Measurements from ENCODE around the gene TLK2. TPM values are rescaled to one million over a fixed set of nuclear protein-coding genes. Genes with fewer than 3 reads are reported as not detected.
"Not testable (repeated sequence)": the region's sequence is repeated elsewhere in the genome, so short reads cannot be mapped to it uniquely, and the experiment has no call there.

Gene TLK2
- total RNA-seq, 6 experiments from 2014 or later = 11.6 to 13.8 (median 12.6) TPM

- Histone ChIP-seq H3K9me3 (no peaks in the 10 kb centered on the region), H3K36me3 (peaks cover 0 to 43% (median 1%) of the 10 kb centered on the region in 4 donors), H3K4me3 (no peak overlapping the region), H3K27ac (peak overlapping the region in 1 of 3 donors; percentile 32), H3K27me3 (no peaks in the 10 kb centered on the region), H3K4me1 (peaks cover 0 to 19% (median 5%) of the 10 kb centered on the region in 4 donors)
- peak in 1 of 4 donors; percentile 19 for ATAC-seq
- intact Hi-C loops (cut with DNase I) = no loop called here
- WGBS (ENCODE audit: insufficient coverage, low coverage, low lambda C conversion rate, missing lambda C conversion rate) = 25% methylated on average over 1 of the region's 1 CpG
- DNase-seq = no peak
- TF ChIP-seq POLR2A (IDR thresholded peaks at IDR 0.05) (no peak), CTCF (IDR thresholded peaks at IDR 0.05) (no peak)
These were observed 122.2 kb downstream of the TLK2 start for GRCh38 chr17:62600805-62601204.

- H3K4me3 ChIP-seq = no peak overlapping the region
- ATAC-seq (no peak), DNase-seq (no peak)
- peaks cover 0 to 19% (median 5%) of the 10 kb centered on the region in 4 donors for H3K4me1 ChIP-seq
- TF ChIP-seq CTCF (IDR thresholded peaks at IDR 0.05) = no peak
- TF ChIP-seq POLR2A (IDR thresholded peaks at IDR 0.05) = no peak
- no peaks in the 10 kb centered on the region for H3K9me3 ChIP-seq
- intact Hi-C loops (cut with DNase I) = no loop called here
- H3K36me3 ChIP-seq = peaks cover 0 to 46% (median 5%) of the 10 kb centered on the region in 4 donors
- H3K27ac ChIP-seq = no peak overlapping the region
- WGBS (ENCODE audit: insufficient coverage, low coverage, low lambda C conversion rate, missing lambda C conversion rate) = 79% methylated on average over 2 of the region's 2 CpGs
- H3K27me3 ChIP-seq = no peaks in the 10 kb centered on the region
These were observed 122.8 kb downstream of the TLK2 start for GRCh38 chr17:62601471-62601870.

DNA sequence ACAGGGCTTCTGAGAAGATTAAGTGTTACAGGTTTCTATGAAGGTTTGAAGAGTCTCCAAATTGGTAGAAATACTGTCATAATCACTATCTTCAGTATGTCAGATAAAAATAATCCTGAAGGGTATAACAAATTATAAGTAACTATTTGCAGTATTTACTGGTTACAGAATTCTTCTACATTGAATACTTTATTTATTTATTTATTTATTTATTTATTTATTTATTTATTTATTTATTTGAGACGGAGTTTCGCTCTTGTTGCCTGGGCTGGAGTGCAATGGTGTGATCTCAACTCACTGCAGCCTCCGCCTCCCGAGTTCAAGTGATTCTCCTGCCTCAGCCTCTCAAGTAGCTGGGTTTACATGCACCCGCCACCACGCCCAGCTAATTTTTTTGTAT is 125.2 kb downstream of the TLK2 start:
- 98% methylated on average over 6 of the region's 6 CpGs for WGBS (ENCODE audit: insufficient coverage, low coverage, low lambda C conversion rate, missing lambda C conversion rate)
- DNase-seq; H3K4me3 ChIP-seq; H3K27ac ChIP-seq; H3K4me1 ChIP-seq; ATAC-seq; intact Hi-C loops (cut with DNase I); H3K9me3 ChIP-seq; H3K27me3 ChIP-seq: not testable (repeated sequence)
- H3K36me3 ChIP-seq = peaks cover 0 to 54% (median 18%) of the 10 kb centered on the region in 4 donors

DNA sequence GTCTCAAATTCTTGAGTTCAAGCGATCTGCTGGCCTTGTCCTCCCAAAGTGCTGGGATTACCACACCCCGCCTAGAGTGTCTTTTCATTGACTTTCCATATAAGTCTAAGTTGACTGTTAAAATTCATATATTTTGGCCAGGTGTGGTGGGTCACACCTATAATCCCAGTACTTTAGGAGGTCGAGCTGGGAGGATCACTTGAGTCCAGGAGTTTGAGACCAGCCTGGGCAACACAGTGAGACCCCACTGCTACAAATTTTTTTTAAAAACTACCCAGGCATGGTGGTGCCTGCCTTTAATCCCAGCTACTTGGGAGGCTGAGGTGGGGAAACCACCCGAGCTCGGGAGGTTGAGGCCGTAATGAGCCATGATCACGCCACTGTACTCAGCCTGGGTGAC is 127.0 kb downstream of the TLK2 start:
- Histone ChIP-seq H3K4me3 (no peak overlapping the region), H3K27ac (no peak overlapping the region), H3K4me1 (peaks cover 0 to 4% (median 0%) of the 10 kb centered on the region in 4 donors), H3K9me3 (no peaks in the 10 kb centered on the region), H3K27me3 (no peaks in the 10 kb centered on the region), H3K36me3 (peaks cover 0 to 61% (median 23%) of the 10 kb centered on the region in 4 donors)
- intact Hi-C loops (cut with DNase I) = no loop called here
- 97% methylated on average over 7 of the region's 7 CpGs for WGBS (ENCODE audit: insufficient coverage, low coverage, low lambda C conversion rate, missing lambda C conversion rate)
- no peak for TF ChIP-seq POLR2A (IDR thresholded peaks at IDR 0.05)
- no peak for TF ChIP-seq CTCF (IDR thresholded peaks at IDR 0.05)
- ATAC-seq (no peak), DNase-seq (peak in 1 of 3 donors; percentile 18)

GRCh38 chr17:62611292-62611691 is 132.7 kb downstream of the TLK2 start:
- intact Hi-C loops (cut with DNase I) = no loop called here
- WGBS (ENCODE audit: insufficient coverage, low coverage, low lambda C conversion rate, missing lambda C conversion rate) = 65% methylated on average over 5 of the region's 5 CpGs
- H3K36me3 ChIP-seq = peaks cover 0 to 48% (median 25%) of the 10 kb centered on the region in 4 donors
- TF ChIP-seq CTCF (IDR thresholded peaks at IDR 0.05) (no peak), POLR2A (IDR thresholded peaks at IDR 0.05) (no peak)
- H3K4me3 ChIP-seq = no peak overlapping the region
- no peaks in the 10 kb centered on the region for H3K4me1 ChIP-seq
- peak in 1 of 3 donors; percentile 22 for DNase-seq
- peak in 3 of 4 donors; percentile 36 to 54 (median 38) for ATAC-seq
- H3K27me3 ChIP-seq = no peaks in the 10 kb centered on the region
- H3K9me3 ChIP-seq = no peaks in the 10 kb centered on the region
- peak overlapping the region in 1 of 3 donors; percentile 6 for H3K27ac ChIP-seq
